Measurements from ENCODE around the gene DACT1.

DNA sequence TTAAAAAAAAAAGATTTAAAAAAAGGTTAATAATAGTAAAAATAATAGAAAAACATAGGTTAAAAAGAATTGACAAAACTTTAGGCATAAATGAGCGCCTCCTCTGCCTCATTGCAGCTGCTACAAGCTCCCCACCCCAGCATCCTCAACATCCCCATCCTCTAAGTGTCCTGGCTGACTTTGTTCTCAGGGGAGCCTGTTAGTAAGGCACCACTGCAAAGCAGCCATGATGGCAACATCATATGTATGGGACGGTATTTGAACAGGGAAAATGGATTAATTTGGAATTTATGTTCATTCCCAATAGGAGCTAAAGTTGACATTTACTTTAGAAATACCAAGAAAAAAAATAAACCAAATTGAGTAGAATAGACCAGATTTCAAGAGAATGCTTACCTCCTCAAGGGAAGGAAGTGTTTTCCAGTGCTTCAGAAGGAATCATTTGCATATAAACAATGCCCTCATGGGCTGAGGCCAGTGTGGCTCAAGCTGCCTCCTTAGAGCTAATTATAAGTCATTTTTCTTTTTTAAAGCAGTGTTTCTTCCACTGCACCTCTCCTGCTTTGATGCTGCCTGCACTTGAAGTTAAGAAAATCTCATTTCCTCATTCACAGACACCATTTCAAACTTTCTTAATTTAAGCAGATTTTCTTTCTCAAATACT is 59.6 kb downstream of the DACT1 start:
- TF ChIP-seq, protein P1, sequence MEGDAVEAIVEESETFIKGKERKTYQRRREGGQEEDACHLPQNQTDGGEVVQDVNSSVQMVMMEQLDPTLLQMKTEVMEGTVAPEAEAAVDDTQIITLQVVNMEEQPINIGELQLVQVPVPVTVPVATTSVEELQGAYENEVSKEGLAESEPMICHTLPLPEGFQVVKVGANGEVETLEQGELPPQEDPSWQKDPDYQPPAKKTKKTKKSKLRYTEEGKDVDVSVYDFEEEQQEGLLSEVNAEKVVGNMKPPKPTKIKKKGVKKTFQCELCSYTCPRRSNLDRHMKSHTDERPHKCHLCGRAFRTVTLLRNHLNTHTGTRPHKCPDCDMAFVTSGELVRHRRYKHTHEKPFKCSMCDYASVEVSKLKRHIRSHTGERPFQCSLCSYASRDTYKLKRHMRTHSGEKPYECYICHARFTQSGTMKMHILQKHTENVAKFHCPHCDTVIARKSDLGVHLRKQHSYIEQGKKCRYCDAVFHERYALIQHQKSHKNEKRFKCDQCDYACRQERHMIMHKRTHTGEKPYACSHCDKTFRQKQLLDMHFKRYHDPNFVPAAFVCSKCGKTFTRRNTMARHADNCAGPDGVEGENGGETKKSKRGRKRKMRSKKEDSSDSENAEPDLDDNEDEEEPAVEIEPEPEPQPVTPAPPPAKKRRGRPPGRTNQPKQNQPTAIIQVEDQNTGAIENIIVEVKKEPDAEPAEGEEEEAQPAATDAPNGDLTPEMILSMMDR (IDR thresholded peaks at IDR 0.05) = no peak
- TF ChIP-seq SMC3 (IDR thresholded peaks at IDR 0.05; ENCODE audit: low read depth, low read length) (no peak), JUND (IDR thresholded peaks at IDR 0.05) (no peak)

Data from SK-N-SH (cell line).